PC-9 (cell line): ENCODE data around the gene UBR4. TPM values are rescaled to one million over a fixed set of nuclear protein-coding genes. Genes with fewer than 3 reads are reported as not detected.

Source experiments
- BruUV-seq: library from RNA; stranded (reverse); fragments of 400-500 nt; replicated peaks from 2 replicates; lab custom pipeline; 2021; lab: Mats Ljungman, UMichigan
- CTCF ChIA-PET: fragments of 300-600 bp; sonication (Branson Sonifier 250); formaldehyde crosslinking; loops from one replicate; lab custom pipeline; 2022; ENCODE audit warnings: antibody characterized with exemption; lab: Charles Lee
- POLR2A ChIA-PET: fragments of 300-600 bp; sonication (Branson Sonifier 250); formaldehyde crosslinking; loops from one replicate; lab custom pipeline; 2022; ENCODE audit warnings: antibody characterized with exemption; ENCODE audit not compliant: unreplicated experiment; lab: Charles Lee
- DNase-seq, 2 experiments: peaks; one replicate each; pipeline versions ENCODE4 v3.0.0 to v3.0.0-alpha.2; 2015 to 2022; ENCODE audit warnings: mixed read lengths in 1 of 2
- H2AFZ ChIP-seq: fragments of 200-600 bp; sonication (generic); 2 replicates; pipeline ENCODE4 v1.8.1; 2017; ENCODE audit warnings: antibody characterized with exemption
- H3F3A ChIP-seq: fragments of 200-600 bp; sonication (generic); 2 replicates; pipeline ENCODE4 v1.8.1; 2017; ENCODE audit warnings: antibody characterized with exemption, mild to moderate bottlenecking, low read depth; ENCODE audit not compliant: insufficient read depth
- H3K27ac ChIP-seq: fragments of 200-600 bp; sonication (generic); 2 replicates; pipeline ENCODE4 v1.6.1; 2016; ENCODE audit warnings: mixed run types
- H3K27me3 ChIP-seq: fragments of 200-600 bp; sonication (generic); 2 replicates; pipeline ENCODE4 v1.6.1; 2016; ENCODE audit warnings: low read depth, mixed run types; ENCODE audit not compliant: insufficient read depth
- H3K36me3 ChIP-seq: fragments of 200-600 bp; sonication (generic); 2 replicates; pipeline ENCODE4 v1.6.1; 2016; ENCODE audit warnings: low read depth, mixed run types
- H3K4me1 ChIP-seq: fragments of 200-600 bp; sonication (generic); replicated peaks from 2 replicates; pipeline ENCODE4 v1.6.1; 2016; ENCODE audit warnings: mixed run types; ENCODE audit not compliant: insufficient read depth
- H3K4me2 ChIP-seq: fragments of 200-600 bp; sonication (generic); 2 replicates; pipeline ENCODE4 v1.6.1; 2017; ENCODE audit warnings: mixed run types
- H3K4me3 ChIP-seq: fragments of 200-600 bp; sonication (generic); 2 replicates; pipeline ENCODE4 v1.6.1; 2016; ENCODE audit warnings: mixed run types
- H3K79me2 ChIP-seq: fragments of 200-600 bp; sonication (generic); 2 replicates; pipeline ENCODE4 v1.6.1; 2017; ENCODE audit warnings: low read depth, mixed run types
- H3K9me2 ChIP-seq: fragments of 200-600 bp; sonication (generic); 2 replicates; pipeline ENCODE4 v1.8.1; 2017; ENCODE audit warnings: mild to moderate bottlenecking; ENCODE audit not compliant: insufficient read depth
- H3K9me3 ChIP-seq: fragments of 200-600 bp; sonication (generic); 2 replicates; pipeline ENCODE4 v1.8.1; 2016; ENCODE audit warnings: low read depth; ENCODE audit not compliant: insufficient read depth
- H4K20me1 ChIP-seq: fragments of 200-600 bp; sonication (generic); 2 replicates; pipeline ENCODE4 v1.8.1; 2017; ENCODE audit not compliant: insufficient read depth
- CTCF ChIP-seq: fragments of 200-600 bp; sonication (generic); conservative IDR thresholded peaks from 2 replicates; pipeline ENCODE4 v1.6.1; 2017; ENCODE audit warnings: mixed run types, antibody characterized with exemption, mild to moderate bottlenecking, moderate library complexity
- EZH2 ChIP-seq: fragments of 200-600 bp; sonication (generic); IDR thresholded peaks from 2 replicates; pipeline ENCODE4 v1.8.0; 2017; ENCODE audit warnings: antibody characterized with exemption, low read depth
- intact Hi-C: fragments of 100-400 bp; cut with micrococcal nuclease; formaldehyde crosslinking; loops from one replicate; pipeline ENCODE4 v1.10.0; 2022; ENCODE audit not compliant: unreplicated experiment
- total RNA-seq: library from RNA; stranded (reverse); gene quantifications from 2 replicates; pipeline ENCODE4 v1.2.3, GENCODE V29; 2021

The UBR4 gene
- total RNA-seq, 1 experiment from 2014 or later = 117 TPM

DNA sequence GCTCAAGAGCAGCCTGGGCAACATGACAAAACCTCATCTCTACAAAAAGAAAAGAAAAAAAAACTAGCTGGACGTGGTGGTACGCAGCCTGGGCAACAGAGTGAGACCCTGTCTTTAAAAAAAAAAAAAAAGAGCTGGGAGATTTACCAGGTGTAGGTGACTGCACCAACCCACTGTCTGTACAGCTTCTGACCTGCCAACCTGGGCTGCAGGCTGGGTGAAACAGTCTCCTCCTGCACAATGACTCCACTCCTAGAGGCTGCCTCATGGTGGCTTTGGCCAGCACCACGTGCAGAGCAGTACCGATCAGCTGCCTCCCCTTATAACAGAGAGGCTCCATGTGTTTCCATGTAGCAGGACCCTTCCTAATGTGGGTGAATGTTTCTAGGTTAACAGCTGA, 45.2 kb upstream of the UBR4 start:
- H3K9me2 ChIP-seq = no peaks in the 10 kb centered on the region
- H3K36me3 ChIP-seq = no peaks in the 10 kb centered on the region
- POLR2A ChIA-PET = no interaction called here
- H3K27me3 ChIP-seq = no peaks in the 10 kb centered on the region
- peaks cover 21% of the 10 kb centered on the region for H4K20me1 ChIP-seq
- no peak overlapping the region for H3K4me2 ChIP-seq
- intact Hi-C loops = no loop called here
- no peak overlapping the region for H3K4me3 ChIP-seq
- no peak overlapping the region for H3K27ac ChIP-seq
- no TSS peak for BruUV-seq
- DNase-seq = no peak
- H3F3A ChIP-seq = no peaks in the 10 kb centered on the region; the same call in 1 of the 2 replicates
- H3K4me1 ChIP-seq = peaks cover 14% of the 10 kb centered on the region
- H2AFZ ChIP-seq = no peak overlapping the region
- peaks cover 50% of the 10 kb centered on the region for H3K79me2 ChIP-seq
- TF ChIP-seq EZH2 = no peak
- TF ChIP-seq CTCF = no peak
- CTCF ChIA-PET = no interaction called here
- H3K9me3 ChIP-seq = no peaks in the 10 kb centered on the region

DNA sequence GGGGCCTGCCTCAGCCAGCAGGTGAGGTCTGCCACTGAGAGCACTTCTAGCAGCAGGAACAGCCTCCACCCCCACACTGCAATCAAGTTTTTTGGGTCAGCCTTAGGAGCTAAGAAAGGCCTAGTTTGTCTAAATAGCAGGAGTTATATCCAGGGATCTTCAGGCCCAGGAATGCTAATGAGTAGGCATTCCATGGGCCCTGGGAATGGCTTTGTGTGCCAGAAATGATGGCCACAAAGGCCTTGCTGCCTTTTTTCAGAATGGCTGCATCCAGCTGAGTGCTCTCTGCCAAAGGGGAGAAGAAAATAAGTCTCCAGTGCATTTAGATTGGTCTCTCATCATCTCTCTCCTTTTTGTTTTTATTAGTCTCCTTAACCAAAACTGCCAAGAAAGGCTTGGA, 44.4 kb upstream of the UBR4 start:
- POLR2A ChIA-PET = no interaction called here
- no TSS peak for BruUV-seq
- no peak for DNase-seq
- no peaks in the 10 kb centered on the region for H3K9me3 ChIP-seq
- no peak overlapping the region; the same call in 1 of the 2 replicates for H3K4me2 ChIP-seq
- no peak overlapping the region for H3K4me3 ChIP-seq
- H4K20me1 ChIP-seq = peaks cover 21% of the 10 kb centered on the region
- no peaks in the 10 kb centered on the region for H3K27me3 ChIP-seq
- H3K9me2 ChIP-seq = no peaks in the 10 kb centered on the region
- no peaks in the 10 kb centered on the region for H3K36me3 ChIP-seq
- TF ChIP-seq CTCF (no peak), EZH2 (no peak)
- H2AFZ ChIP-seq = no peak overlapping the region
- no peaks in the 10 kb centered on the region; the same call in 1 of the 2 replicates for H3F3A ChIP-seq
- H3K27ac ChIP-seq = no peak overlapping the region
- peaks cover 59% of the 10 kb centered on the region for H3K79me2 ChIP-seq
- intact Hi-C loops = loop anchor here (5.0 kb wide), 2 partner anchors 58 to 398 kb away; partner anchors contain the start of genes AKR7A2 and SLC66A1
- peaks cover 16% of the 10 kb centered on the region for H3K4me1 ChIP-seq
- CTCF ChIA-PET = no interaction called here

DNA sequence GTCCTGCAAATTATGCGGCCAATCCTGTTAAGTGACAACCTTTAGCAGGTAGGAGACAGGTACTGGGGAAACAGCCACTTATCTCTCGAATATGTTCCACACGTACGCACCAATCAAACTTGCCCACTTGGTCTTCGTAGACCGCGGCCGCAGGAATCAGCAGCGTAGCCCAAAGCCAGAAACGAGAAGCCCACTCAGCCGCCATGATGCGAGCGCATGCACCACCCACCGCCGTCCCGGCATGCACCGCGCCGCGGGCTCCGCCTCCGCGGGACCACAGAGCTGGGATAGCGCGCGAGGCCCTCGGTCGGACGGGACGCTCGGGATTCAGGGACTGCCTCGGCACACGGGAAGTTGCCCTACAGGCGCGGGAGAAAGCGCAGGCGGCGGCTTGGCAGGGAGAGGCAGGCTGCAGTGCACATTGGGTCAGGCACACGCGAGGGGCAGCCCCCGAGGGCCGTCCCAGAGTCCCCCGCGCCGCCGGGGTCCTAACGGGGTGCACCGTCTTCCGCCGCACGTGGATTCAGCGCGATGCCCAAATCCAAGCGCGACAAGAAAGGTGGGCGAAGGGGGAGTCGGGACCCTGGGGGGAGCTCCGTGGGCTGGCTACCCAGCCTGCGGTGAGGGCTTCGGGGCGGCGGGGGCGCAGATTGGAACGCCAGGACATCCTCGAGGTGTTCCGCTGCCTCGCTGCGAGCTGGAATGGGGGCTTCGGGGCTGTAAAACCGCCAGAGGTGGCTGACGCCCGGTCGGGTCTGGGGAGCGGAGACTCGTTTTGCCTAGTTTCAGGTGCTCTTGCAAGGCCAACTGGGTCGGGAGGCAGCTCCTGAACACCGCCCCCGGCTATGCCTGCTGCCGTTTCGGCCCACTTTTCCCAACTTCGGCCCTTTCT, 41.5 kb upstream of the UBR4 start, which contains the start of the genes EMC1 and MRTO4:
Gene EMC1 (minus strand): TSS at position 220 of the 892 bp plus-strand sequence. CDS start 15 bp downstream, at position 205.
Gene MRTO4 (plus strand): TSS at position 501 of the 892 bp plus-strand sequence. CDS start 31 bp downstream, at position 532.
- Histone ChIP-seq H3K9me2 (no peaks in the 10 kb centered on the region), H2AFZ (peak within 1 kb of the TSS; percentile 99), H3K4me1 (peaks cover 16% of the 10 kb centered on the region), H3K4me2 (peak within 1 kb of the TSS; percentile 95), H3K4me3 (peak within 1 kb of the TSS; percentile 82), H3K27me3 (no peaks in the 10 kb centered on the region), H4K20me1 (peaks cover 21% of the 10 kb centered on the region), H3K36me3 (no peaks in the 10 kb centered on the region), H3K79me2 (peaks cover 73% of the 10 kb centered on the region), H3K9me3 (no peaks in the 10 kb centered on the region), H3K27ac (peak within 1 kb of the TSS; percentile 70), H3F3A (no peaks in the 10 kb centered on the region; the same call in 1 of the 2 replicates)
- peak; percentile 60 to 85 for DNase-seq
- TF ChIP-seq EZH2 = no peak
- TF ChIP-seq CTCF = no peak
- BruUV-seq = TSS peak; percentile 34
- CTCF ChIA-PET = interaction anchor here (0.6 to 0.7 kb wide), 2 partner anchors 12 to 60 kb away, joined by 3 to 4 read pairs; no protein-coding TSS in a partner anchor
- POLR2A ChIA-PET = interaction anchor here (0.5 to 0.7 kb wide), 2 partner anchors 11 to 236 kb away, joined by 3 to 4 read pairs; no protein-coding TSS in a partner anchor
- intact Hi-C loops = loop anchor here (5.0 kb wide), 2 partner anchors 61 to 401 kb away; partner anchors contain the start of genes AKR7A2 and SLC66A1
